Naive thymus-derived CD4-positive, alpha-beta T cell (primary cell): Measurements from ENCODE around the gene ATG13. TPM values are rescaled to one million over a fixed set of nuclear protein-coding genes. Genes with fewer than 3 reads are reported as not detected.

Experiments used
- ATAC-seq: fragments of 150-1000 bp; cut with Tn5 transposase; 2 replicates; pipeline ENCODE4 v1.10.0; 2021; ENCODE audit warnings: mild to moderate bottlenecking, moderate library complexity
- CTCF ChIA-PET: fragments of 350-600 bp; sonication (Branson Sonifier 250); formaldehyde crosslinking; loops from one replicate; lab custom pipeline; 2021; ENCODE audit warnings: antibody characterized with exemption; lab: Charles Lee
- POLR2A ChIA-PET: fragments of 350-600 bp; sonication (Branson Sonifier 250); formaldehyde crosslinking; loops from one replicate; lab custom pipeline; 2021; ENCODE audit warnings: antibody characterized with exemption, inconsistent platforms; lab: Charles Lee
- DNase-seq, 9 donors: peaks; one replicate each; pipeline versions ENCODE4 v3.0.0 to v3.0.0-alpha.2; 2020 to 2022; ENCODE audit warnings: mixed read lengths in 1 of 9
- H3K27ac ChIP-seq: one replicate; pipeline ENCODE4 v1.7.0; 2013; ENCODE audit warnings: mild to moderate bottlenecking, low read depth, low read length, moderate library complexity
- H3K27me3 ChIP-seq, 2 donors: one replicate each; pipeline ENCODE4 v1.7.0; 2013; ENCODE audit warnings: low read length in 2 of 2, mild to moderate bottlenecking in 2 of 2, moderate library complexity in 2 of 2; ENCODE audit not compliant: control insufficient read depth in 2 of 2, insufficient read depth in 2 of 2
- H3K36me3 ChIP-seq, 3 experiments: 1 replicate in 2 of 3; 2 replicates in 1 of 3; pipeline ENCODE4 v1.7.0; 2013; ENCODE audit warnings: low read length in 3 of 3, mild to moderate bottlenecking in 3 of 3, moderate library complexity in 1 of 3; ENCODE audit not compliant: insufficient read depth in 3 of 3, control insufficient read depth in 2 of 3
- H3K4me1 ChIP-seq, 2 donors: one replicate each; pipeline ENCODE4 v1.7.0; 2013; ENCODE audit warnings: low read length in 2 of 2, mild to moderate bottlenecking in 2 of 2, moderate library complexity in 1 of 2; ENCODE audit not compliant: control insufficient read depth in 2 of 2, insufficient read depth in 2 of 2
- H3K4me3 ChIP-seq: 2 replicates; pipeline ENCODE4 v1.7.0; 2013; ENCODE audit warnings: mild to moderate bottlenecking, low read length
- H3K9me3 ChIP-seq, 3 experiments: 1 replicate in 2 of 3; 2 replicates in 1 of 3; pipeline ENCODE4 v1.7.0; 2013; ENCODE audit warnings: low read length in 3 of 3; ENCODE audit not compliant: control insufficient read depth in 2 of 3
- H3K27ac Mint-ChIP-seq, 9 donors: one replicate each; pipeline ENCODE4 v1.8.0; 2020 to 2022; ENCODE audit warnings: mixed read lengths in 9 of 9, mild to moderate bottlenecking in 8 of 9, moderate library complexity in 5 of 9, inconsistent platforms in 2 of 9
- H3K27me3 Mint-ChIP-seq, 5 donors: one replicate each; pipeline ENCODE4 v1.8.0; 2021 to 2022; ENCODE audit warnings: mixed read lengths in 5 of 5, mild to moderate bottlenecking in 1 of 5
- H3K36me3 Mint-ChIP-seq, 5 donors: one replicate each; pipeline ENCODE4 v1.8.0; 2020 to 2022; ENCODE audit warnings: mixed read lengths in 5 of 5, mild to moderate bottlenecking in 3 of 5, inconsistent platforms in 1 of 5
- H3K4me1 Mint-ChIP-seq, 7 donors: one replicate each; pipeline ENCODE4 v1.8.0; 2020 to 2022; ENCODE audit warnings: mixed read lengths in 7 of 7, mild to moderate bottlenecking in 3 of 7, inconsistent platforms in 1 of 7
- H3K4me3 Mint-ChIP-seq, 10 donors: one replicate each; pipeline ENCODE4 v1.8.0; 2020 to 2022; ENCODE audit warnings: mild to moderate bottlenecking in 10 of 10, mixed read lengths in 10 of 10, moderate library complexity in 6 of 10, inconsistent platforms in 2 of 10
- H3K9me3 Mint-ChIP-seq, 11 donors: one replicate each; pipeline ENCODE4 v1.8.0; 2020 to 2022; ENCODE audit warnings: mixed read lengths in 11 of 11, mild to moderate bottlenecking in 4 of 11, inconsistent platforms in 1 of 11, moderate library complexity in 1 of 11
- intact Hi-C, 2 donors: fragments of 100-400 bp; cut with micrococcal nuclease; formaldehyde crosslinking; loops; one replicate each; pipeline ENCODE4 v1.15.1; 2023
- polyA plus RNA-seq, 2 donors: library from polyadenylated mRNA; unstranded; fragments of 300-500 nt; fragmentation: Illumina TruSeq; gene quantifications; one replicate each; pipeline ENCODE4 v1.2.3, GENCODE V29; 2021
- total RNA-seq, 6 experiments: library from RNA in 5 of 6; stranded (reverse) in 5 of 6; gene quantifications; 1 replicate in 5 of 6; 2 replicates in 1 of 6; pipeline ENCODE4 v1.2.3 and lab custom pipeline; 2021 to 2026

The ATG13 gene
- total and polyA plus RNA-seq, 7 experiments from 2014 or later = 70.0 to 114 (median 89.7) TPM

DNA sequence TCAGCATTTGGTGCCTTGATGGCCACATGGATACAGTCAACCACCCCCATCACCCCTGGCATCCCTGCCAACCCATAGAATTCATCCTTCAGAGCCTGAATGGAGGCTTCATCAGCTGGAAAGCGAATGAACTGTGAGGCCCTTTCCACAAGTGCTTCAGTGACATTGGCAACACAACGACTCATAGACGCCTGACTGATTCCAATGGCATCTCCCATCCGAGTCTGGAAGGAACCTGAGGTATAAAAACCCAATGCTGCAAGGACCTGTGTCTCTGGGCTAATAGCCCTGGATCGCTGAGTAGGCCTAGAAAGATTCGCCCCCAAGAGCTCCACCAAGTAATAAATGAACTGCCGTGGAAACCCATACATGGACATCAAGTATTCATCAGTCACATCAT is 1.6 kb upstream of the ATG13 start:
- no peak for DNase-seq
- no peak for ATAC-seq
- Mint-ChIP-seq H3K27me3 (no peaks in the 10 kb centered on the region), H3K27ac (peak overlapping the region in 6 of 9 donors; percentile 19 to 99 (median 34)), H3K36me3 (peaks cover 0 to 6% (median 0%) of the 10 kb centered on the region in 5 donors), H3K4me1 (peaks cover 23 to 43% (median 38%) of the 10 kb centered on the region in 7 donors), H3K4me3 (peak overlapping the region in 8 of 10 donors; percentile 36 to 99 (median 95)), H3K9me3 (peaks cover 0 to 5% (median 0%) of the 10 kb centered on the region in 11 donors)
- Histone ChIP-seq H3K27ac (no peak overlapping the region), H3K27me3 (no peaks in the 10 kb centered on the region), H3K36me3 (peaks cover 0 to 6% (median 0%) of the 10 kb centered on the region in 3 experiments), H3K4me1 (peaks cover 17 to 27% of the 10 kb centered on the region in 2 donors), H3K9me3 (no peaks in the 10 kb centered on the region), H3K4me3 (no peak overlapping the region)
- ChIA-PET CTCF (interaction anchor here (0.9 to 1.2 kb wide), 2 partner anchors 126 to 255 kb away, joined by 3 read pairs; no protein-coding TSS in a partner anchor), POLR2A (interaction anchor here (0.7 kb wide), 1 partner anchor 701 kb away, joined by 3 read pairs; no protein-coding TSS in a partner anchor)
- intact Hi-C loops = loop anchor here (2.0 to 10.0 kb wide), 9 partner anchors 223 to 939 kb away; partner anchors contain the start of genes CELF1 (in 1 of the 2), CHRM4 (in 1 of the 2), CSTPP1 (in 1 of the 2) and DDB2 (in 1 of the 2)

DNA sequence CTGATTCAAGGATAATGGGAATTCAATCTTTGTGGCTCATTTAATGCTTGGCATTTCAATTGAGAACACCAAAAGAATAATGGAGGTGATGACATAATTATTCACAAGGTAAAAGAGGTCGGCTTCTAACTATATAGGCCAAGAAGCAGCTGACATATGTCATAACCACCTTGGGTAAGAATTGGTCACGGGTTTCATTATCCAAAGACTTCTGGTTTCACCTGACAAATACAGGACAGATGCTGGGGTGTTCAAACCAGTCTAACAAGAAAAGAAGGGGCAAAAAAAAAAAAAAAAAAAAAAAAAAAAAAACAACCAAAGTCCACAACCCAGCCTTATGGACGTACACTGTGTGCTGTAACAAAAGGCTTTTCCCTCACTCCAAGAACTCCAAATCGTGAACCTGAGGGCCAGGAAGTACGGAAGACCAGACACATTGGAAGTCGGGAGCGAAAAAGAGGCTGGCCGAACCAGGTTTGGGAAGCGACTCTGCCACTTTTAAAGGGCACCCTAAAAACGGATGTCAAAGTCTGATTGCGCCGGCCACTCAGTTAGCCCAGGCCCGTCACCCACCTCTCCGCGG is 711 bp upstream of the ATG13 start:
- H3K4me1 ChIP-seq = peaks cover 17 to 27% of the 10 kb centered on the region in 2 donors
- H3K36me3 ChIP-seq = peaks cover 0 to 13% (median 4%) of the 10 kb centered on the region in 3 experiments
- ChIA-PET POLR2A (interaction anchor here (0.6 to 2.9 kb wide), 7 partner anchors 9 to 90 kb away, joined by 3 to 21 read pairs (median 4); partner anchors contain the start of genes AMBRA1, ARHGAP1 and ZNF408), CTCF (interaction anchor here (0.9 to 1.6 kb wide), 3 partner anchors 80 to 256 kb away, joined by 3 read pairs; no protein-coding TSS in a partner anchor)
- Mint-ChIP-seq H3K9me3 (peaks cover 0 to 5% (median 0%) of the 10 kb centered on the region in 11 donors), H3K27ac (peak overlapping the region; percentile 95 to 100 (median 99)), H3K36me3 (peaks cover 0 to 12% (median 6%) of the 10 kb centered on the region in 5 donors), H3K4me1 (peaks cover 23 to 51% (median 42%) of the 10 kb centered on the region in 7 donors), H3K27me3 (no peaks in the 10 kb centered on the region), H3K4me3 (peak overlapping the region; percentile 93 to 99 (median 96))
- intact Hi-C loops = loop anchor here (1.0 to 10.0 kb wide), 24 partner anchors 22 to 1150 kb away; partner anchors contain the start of genes AMBRA1 (in 2 of the 2), ARHGAP1 (in 2 of the 2), DGKZ (in 2 of the 2) and CELF1 (in 1 of the 2)
- peak overlapping the region; percentile 100 for H3K27ac ChIP-seq
- DNase-seq = peak in 2 of 9 donors; percentile 4 to 11
- H3K27me3 ChIP-seq = no peaks in the 10 kb centered on the region
- H3K4me3 ChIP-seq = peak overlapping the region; percentile 99
- H3K9me3 ChIP-seq = no peaks in the 10 kb centered on the region
- no peak for ATAC-seq

DNA sequence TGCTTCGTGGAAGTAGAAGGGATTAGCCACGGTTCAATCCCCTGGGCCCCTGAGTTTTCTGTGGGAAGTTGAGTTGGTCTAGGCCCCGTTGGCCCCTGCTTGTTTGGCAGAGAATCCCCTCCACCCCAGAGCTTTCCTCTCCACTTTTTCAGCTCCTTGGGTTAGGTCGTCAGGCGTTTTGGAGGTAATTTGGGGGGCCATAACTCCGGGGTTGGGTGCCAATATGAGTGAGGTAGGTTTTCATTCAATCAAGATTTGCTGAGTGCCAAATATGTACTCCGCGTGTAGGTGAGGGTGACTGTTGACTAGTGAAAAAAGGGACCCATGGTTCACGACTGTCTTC is 590 bp downstream of the ATG13 start:
- H3K27ac Mint-ChIP-seq = peak overlapping the region; percentile 95 to 100 (median 99)
- peaks cover 0 to 14% (median 13%) of the 10 kb centered on the region in 5 donors for H3K36me3 Mint-ChIP-seq
- ChIA-PET POLR2A (interaction anchor here (0.8 to 2.9 kb wide), 15 partner anchors 9 to 514 kb away, joined by 3 to 21 read pairs (median 3); partner anchors contain the start of genes AMBRA1, ARHGAP1, DGKZ and ZNF408), CTCF (interaction anchor here (0.7 to 1.6 kb wide), 12 partner anchors 10 to 378 kb away, joined by 3 to 6 read pairs (median 4); partner anchors contain the start of gene AMBRA1)
- peak overlapping the region; percentile 99 for H3K4me3 ChIP-seq
- intact Hi-C loops = loop anchor here (1.0 to 10.0 kb wide), 24 partner anchors 24 to 1148 kb away; partner anchors contain the start of genes AMBRA1 (in 2 of the 2), ARHGAP1 (in 2 of the 2), DGKZ (in 2 of the 2) and CELF1 (in 1 of the 2)
- DNase-seq = no peak
- no peaks in the 10 kb centered on the region for H3K27me3 Mint-ChIP-seq
- H3K4me1 Mint-ChIP-seq = peaks cover 26 to 59% (median 42%) of the 10 kb centered on the region in 7 donors
- H3K27ac ChIP-seq = peak overlapping the region; percentile 100
- no peak for ATAC-seq
- no peaks in the 10 kb centered on the region for H3K9me3 ChIP-seq
- H3K4me3 Mint-ChIP-seq = peak overlapping the region; percentile 93 to 99 (median 96)
- no peaks in the 10 kb centered on the region for H3K27me3 ChIP-seq
- peaks cover 0 to 16% (median 4%) of the 10 kb centered on the region in 3 experiments for H3K36me3 ChIP-seq
- H3K9me3 Mint-ChIP-seq = peaks cover 0 to 5% (median 0%) of the 10 kb centered on the region in 11 donors
- H3K4me1 ChIP-seq = peaks cover 17 to 27% of the 10 kb centered on the region in 2 donors

DNA sequence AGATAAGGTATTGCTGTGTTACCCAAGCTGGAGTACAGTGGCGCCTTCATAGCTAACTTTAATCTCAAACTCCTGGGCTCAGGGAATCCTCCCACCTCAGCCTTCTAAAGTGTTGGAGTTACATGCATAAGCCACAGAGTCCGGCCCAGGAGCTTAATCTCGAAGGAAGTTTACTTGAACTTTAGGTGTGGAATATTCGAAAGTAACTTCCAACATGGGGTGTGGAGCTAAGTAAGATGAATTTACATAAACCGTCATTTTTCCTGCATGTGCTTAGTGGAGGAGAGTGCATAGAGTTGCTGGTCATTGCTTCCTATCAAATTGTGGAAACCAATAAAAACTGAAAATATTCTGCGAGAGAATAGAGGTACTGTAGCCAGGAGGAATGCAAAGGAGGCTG is 1.5 kb downstream of the ATG13 start:
- Histone ChIP-seq H3K4me3 (no peak overlapping the region), H3K36me3 (peaks cover 0 to 18% (median 4%) of the 10 kb centered on the region in 3 experiments), H3K4me1 (peaks cover 17 to 27% of the 10 kb centered on the region in 2 donors), H3K27me3 (no peaks in the 10 kb centered on the region), H3K27ac (no peak overlapping the region), H3K9me3 (no peaks in the 10 kb centered on the region)
- ATAC-seq = no peak
- Mint-ChIP-seq H3K27ac (peak overlapping the region in 7 of 9 donors; percentile 32 to 100 (median 95)), H3K4me3 (peak overlapping the region in 9 of 10 donors; percentile 93 to 99 (median 95)), H3K9me3 (peaks cover 0 to 5% (median 0%) of the 10 kb centered on the region in 11 donors), H3K4me1 (peaks cover 24 to 59% (median 42%) of the 10 kb centered on the region in 7 donors), H3K27me3 (no peaks in the 10 kb centered on the region), H3K36me3 (peaks cover 0 to 14% (median 13%) of the 10 kb centered on the region in 5 donors)
- DNase-seq = no peak
- POLR2A ChIA-PET = interaction anchor here (0.6 to 2.9 kb wide), 11 partner anchors 10 to 755 kb away, joined by 3 to 21 read pairs (median 4); partner anchors contain the start of genes AMBRA1, ARHGAP1 and ZNF408
- CTCF ChIA-PET = interaction anchor here (0.7 to 1.6 kb wide), 5 partner anchors 11 to 129 kb away, joined by 3 to 6 read pairs (median 4); partner anchors contain the start of gene AMBRA1
- intact Hi-C loops = loop anchor here (5.0 to 10.0 kb wide), 6 partner anchors 227 to 936 kb away; partner anchors contain the start of genes CELF1 (in 1 of the 2), CHRM4 (in 1 of the 2), CSTPP1 (in 1 of the 2) and DDB2 (in 1 of the 2)

- Histone ChIP-seq H3K27ac (no peak overlapping the region), H3K4me3 (no peak overlapping the region), H3K36me3 (peaks cover 7 to 52% (median 8%) of the 10 kb centered on the region in 3 experiments), H3K4me1 (no peaks in the 10 kb centered on the region), H3K9me3 (no peaks in the 10 kb centered on the region), H3K27me3 (no peaks in the 10 kb centered on the region)
- Mint-ChIP-seq H3K27ac (peak overlapping the region in 2 of 9 donors; percentile 10 to 45), H3K4me3 (peak overlapping the region in 1 of 10 donors; percentile 10), H3K36me3 (peaks cover 0 to 31% (median 19%) of the 10 kb centered on the region in 5 donors), H3K4me1 (peaks cover 11 to 53% (median 36%) of the 10 kb centered on the region in 7 donors), H3K9me3 (no peaks in the 10 kb centered on the region), H3K27me3 (no peaks in the 10 kb centered on the region)
- ATAC-seq (no peak), DNase-seq (no peak)
- ChIA-PET CTCF (no interaction called here), POLR2A (interaction anchor here (0.6 to 1.0 kb wide), 2 partner anchors 8 to 269 kb away, joined by 4 read pairs; partner anchors contain the start of genes ATG13 and HARBI1)
- intact Hi-C loops = no loop called here
Observed at GRCh38 chr11:46625406-46625805, 8.1 kb downstream of the ATG13 start.

DNA sequence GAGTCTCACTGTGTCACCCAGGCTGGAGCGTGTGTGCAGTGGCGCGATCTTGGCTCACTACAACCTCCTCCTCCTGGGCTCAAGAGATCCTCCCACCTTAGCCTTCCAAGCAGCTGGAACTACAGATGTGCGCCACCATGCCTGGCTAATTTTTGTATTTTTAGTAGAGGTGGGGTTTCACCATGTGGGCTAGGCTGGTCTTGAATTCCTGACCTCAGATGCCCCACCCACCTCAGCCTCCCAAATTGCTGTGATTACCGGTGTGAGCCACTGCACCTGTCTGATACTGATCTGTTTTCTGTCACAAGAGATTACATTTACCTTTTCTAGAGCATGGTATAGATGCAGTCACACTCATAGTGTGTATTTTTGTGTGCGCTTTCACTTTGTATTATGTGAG is 11.6 kb downstream of the ATG13 start:
- Histone ChIP-seq H3K36me3 (peaks cover 3 to 58% (median 8%) of the 10 kb centered on the region in 3 experiments), H3K9me3 (no peaks in the 10 kb centered on the region), H3K27me3 (no peaks in the 10 kb centered on the region), H3K4me1 (no peaks in the 10 kb centered on the region), H3K4me3 (no peak overlapping the region), H3K27ac (no peak overlapping the region)
- Mint-ChIP-seq H3K4me3 (no peak overlapping the region), H3K27ac (peak overlapping the region in 1 of 9 donors; percentile 7), H3K27me3 (no peaks in the 10 kb centered on the region), H3K4me1 (peaks cover 10 to 39% (median 21%) of the 10 kb centered on the region in 7 donors), H3K36me3 (peaks cover 3 to 30% (median 14%) of the 10 kb centered on the region in 5 donors), H3K9me3 (no peaks in the 10 kb centered on the region)
- CTCF ChIA-PET = no interaction called here
- ATAC-seq = no peak
- intact Hi-C loops = no loop called here
- POLR2A ChIA-PET = no interaction called here
- no peak for DNase-seq
